Measurements from ENCODE around the gene IL32.

GRCh38 chr16:3101018-3101840, 35.8 kb downstream of the IL32 start:
- TF ChIP-seq CTCF (IDR thresholded peaks at IDR 0.05; ENCODE audit: low read length) (peak; percentile 75), EZH2 (IDR thresholded peaks at IDR 0.05; ENCODE audit: borderline replicate concordance, low read length) (no peak)
